Stimulated activated CD4-positive, alpha-beta T cell treated with anti-CD3 and anti-CD28 coated beads, Interleukin-1b, Interleukin-23, amount 100 ng/mL, for 1 hour (primary cell): ENCODE results near the gene GCG.
A peak's percentile ranks its signal among the peaks of the same experiment; 100 is the strongest.

Source experiments
- DNase-seq, 2 donors: peaks; one replicate each; pipeline ENCODE4 v3.0.0-alpha.2; 2020; ENCODE audit warnings: low read depth in 2 of 2

The GCG gene

DNA sequence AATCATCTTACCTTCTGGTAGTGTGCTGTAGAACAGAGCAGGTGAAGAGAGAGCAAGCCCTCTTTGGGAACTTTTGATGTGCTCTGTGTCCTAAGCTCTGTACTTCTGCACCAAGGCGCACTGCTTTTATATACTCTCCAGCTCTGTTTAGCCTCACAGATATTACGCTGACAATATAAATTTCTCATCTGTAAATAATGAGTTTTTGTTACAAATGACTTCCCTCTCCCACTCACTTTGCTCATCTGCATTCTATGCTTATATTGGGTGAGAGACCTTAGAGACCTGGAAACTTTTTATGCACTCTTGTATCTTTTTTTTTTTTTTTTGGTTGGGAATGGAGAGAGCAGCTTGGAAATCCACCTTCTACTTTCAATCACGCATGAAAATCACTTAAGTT is at the start of gene GCG:
TSS of gene GCG (minus strand) at position 101 of the 400 bp plus-strand sequence. CDS start 3,069 bp downstream, outside the sequence.
- no peak for DNase-seq

DNA sequence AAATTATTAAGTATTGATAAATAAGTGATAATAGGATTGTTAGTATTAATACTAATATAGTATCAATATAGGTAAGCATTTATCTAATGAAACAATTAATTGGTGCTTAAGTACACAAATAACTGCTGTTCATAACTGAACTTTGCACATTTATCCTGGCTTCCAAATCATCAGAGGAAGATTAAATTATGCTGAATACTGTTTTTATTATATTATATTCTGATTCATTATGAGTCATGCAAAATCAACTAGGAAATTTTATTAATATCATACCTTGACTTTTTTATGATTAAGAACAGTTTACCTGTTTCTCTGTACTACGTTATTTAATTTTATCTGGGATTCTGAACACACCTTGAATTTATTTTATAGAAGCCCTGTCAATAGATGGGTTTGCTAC is 48.6 kb upstream of the GCG start:
- DNase-seq, result no peak

DNA sequence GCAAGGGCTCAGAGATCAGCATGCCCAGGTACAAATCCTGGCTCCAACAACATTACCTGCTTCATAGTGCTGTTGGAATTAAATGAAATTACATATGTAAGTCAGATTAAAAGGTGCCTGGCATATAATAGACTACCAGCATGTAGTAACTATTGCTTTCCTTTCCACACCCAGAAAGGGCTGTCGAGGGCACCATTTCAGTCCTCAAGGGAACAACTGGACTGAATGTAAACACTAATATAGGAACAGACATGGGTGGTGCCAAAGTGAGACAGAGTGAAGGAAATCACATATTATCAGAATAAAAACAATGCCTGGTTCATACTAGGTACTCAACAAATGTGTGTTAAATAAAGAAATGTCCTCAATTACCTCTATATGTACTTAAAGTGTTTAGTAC is 47.9 kb upstream of the GCG start:
- no peak for DNase-seq

DNA sequence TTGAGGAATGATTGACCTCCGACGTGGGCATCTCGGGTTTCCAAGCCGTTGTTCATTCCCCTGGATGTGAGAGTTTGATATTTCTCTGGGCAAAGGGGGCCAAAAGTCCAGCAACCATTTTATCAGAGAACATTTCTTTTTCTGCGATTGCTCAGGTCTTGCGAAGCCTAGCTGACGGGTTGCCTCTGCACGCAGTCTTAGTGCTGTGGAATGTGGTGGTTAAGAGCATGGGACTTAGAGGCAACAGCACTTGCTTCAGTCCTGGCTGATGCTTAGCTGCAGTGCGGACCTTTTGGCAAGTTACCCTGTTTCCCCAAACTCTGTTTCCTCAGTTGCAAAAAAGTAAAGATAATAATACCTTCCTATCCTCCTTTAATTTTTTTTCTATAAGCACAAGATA is 46.2 kb upstream of the GCG start:
- no peak for DNase-seq

DNA sequence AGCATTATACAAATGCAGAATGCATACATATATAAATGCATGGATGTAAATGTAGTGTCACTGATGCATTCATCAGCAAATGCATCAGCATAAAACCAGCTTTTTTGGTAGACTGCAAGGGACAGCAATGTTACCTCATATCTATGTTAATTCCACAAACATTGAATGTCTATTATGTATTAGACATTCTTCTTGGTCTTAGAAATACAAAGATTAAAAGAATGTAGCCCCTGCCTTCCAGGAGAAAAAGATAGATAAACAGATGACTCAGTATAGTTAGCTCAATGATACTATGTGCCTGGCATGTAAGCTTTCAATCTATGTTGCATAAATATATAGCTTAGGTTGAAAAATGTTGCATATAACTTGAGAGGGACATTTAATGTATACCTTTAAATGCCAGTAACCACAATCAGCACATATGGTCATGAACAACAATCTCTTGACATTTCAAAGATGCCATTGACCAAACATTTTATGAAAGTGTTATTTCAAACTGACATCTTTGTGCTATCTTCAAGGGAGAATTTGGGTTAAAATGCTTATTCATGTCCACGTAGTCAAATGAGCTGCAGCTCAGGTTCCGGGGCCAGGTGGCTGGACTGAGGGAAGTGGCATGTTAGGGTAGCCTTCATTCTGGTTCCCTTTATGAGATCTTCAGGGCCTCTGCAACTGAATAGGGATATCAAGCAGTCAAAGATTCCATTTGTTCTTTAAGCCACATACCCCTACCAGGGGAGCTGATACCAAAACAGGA is 45.2 kb upstream of the GCG start:
- no peak for DNase-seq

DNA sequence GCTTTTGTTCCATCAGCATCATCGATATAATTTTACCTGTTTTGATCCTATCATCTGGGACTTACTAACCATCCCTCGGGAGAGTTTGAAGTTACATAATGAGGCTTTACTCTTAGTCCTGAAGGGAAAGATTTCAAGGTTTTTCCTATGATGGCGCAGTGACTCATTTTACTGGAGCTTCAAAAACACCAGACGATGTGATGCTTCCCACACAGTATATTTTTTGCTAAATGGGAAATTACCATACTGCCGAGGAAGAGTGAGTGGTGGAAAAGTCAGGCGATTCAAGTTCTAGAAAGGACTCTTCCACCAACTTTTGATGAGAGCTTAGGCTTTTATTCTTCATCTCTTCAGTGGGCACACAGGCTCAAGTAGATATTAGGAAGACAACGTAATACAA is 44.6 kb upstream of the GCG start:
- DNase-seq, result no peak

DNA sequence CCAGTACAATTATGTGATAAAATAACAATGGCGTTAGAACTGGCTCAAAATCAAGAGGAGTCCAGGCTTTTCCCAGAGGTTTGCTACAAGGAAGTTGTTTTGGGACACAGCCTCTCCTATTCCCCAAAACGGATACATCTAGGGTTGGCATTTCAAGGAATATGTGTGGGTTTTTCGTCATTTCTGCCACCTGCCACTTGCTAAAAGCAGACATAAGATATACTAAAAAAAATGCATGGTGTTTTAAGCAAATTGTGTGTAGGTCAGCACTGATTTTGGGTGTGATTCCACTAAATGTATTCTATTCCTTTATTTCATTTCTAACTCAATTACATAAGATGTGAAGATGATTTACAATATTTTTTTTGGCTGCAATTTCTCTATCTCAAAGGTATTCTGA is 36.4 kb upstream of the GCG start:
- no peak for DNase-seq

DNA sequence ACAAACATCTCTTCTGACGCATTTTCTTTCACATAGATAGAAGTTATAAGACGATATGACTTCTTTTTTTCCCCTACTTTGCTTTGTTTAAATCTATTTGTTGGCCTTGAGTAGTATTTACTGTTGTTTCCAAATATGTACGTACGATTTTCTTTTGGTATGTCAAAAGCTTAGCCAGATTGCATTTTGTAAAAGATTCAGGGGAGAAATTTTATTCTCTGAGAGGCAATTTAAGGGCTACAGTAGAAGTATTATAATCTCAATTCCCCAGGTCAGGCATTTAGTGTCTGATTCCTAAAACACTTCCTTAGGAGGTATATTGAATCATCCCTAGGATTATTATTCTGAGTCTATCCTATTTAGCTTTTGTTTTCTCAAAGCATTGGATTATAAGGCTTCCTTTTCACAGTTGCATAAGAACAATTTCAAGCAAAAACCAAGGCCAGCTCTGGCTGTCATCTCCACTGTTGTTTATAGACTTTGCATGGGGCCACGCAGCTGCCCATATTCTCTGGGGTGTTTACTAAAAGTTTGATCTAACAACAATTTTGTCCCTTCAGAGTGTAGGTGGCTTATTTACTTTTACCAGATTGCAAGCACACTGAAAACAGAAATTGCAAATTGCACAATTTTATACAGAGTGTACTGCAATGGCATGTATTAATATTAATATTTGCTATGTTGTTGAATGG is 33.6 kb upstream of the GCG start:
- DNase-seq, result no peak

DNA sequence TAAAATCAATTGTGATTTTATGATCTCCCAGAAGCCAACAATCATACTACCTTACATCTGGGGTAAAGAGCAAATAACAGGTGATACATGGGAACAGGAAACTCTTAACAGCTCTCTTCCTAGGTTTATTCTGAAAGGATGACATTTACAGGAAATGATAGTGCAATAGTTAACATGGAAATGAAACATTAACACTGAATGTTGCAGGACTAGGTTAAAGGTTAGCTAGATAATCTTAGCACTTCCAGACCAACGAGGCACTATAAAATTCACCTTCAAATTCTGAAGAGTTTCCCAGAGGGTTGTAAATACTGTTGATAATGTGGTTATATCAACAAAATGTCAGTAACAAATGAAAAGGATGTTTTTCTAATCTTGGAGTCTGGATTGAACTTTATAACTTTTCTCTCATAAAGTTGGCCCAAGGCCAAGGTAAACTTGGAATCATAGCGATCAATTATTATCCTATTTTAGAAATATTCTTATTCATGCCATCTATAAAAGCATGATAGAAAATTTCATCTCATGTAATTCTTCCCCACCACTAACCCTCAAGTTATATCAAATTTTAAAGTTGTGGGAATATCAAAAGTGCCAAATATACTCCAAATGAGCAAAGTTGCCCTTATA is 32.9 kb upstream of the GCG start:
- DNase-seq, result no peak

DNA sequence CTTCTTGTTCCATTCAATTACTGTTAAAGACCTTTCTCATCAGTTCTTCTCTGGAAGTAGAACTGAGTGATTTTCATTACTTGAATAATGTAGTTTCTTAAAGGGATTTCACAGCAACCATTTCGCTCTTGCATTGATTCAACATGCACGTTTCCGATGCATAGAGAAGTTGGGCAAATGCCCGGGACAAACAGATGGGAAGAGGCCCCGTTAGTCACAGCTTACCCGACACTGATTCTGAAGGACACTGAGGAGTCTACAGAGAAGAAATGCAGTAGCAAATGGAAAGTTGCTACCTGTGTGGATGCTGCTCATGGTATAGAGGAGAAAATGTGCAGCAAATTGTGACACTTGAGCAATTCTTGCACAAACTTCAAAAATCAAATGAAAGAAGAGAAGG is 32.3 kb upstream of the GCG start:
- DNase-seq, result no peak

DNA sequence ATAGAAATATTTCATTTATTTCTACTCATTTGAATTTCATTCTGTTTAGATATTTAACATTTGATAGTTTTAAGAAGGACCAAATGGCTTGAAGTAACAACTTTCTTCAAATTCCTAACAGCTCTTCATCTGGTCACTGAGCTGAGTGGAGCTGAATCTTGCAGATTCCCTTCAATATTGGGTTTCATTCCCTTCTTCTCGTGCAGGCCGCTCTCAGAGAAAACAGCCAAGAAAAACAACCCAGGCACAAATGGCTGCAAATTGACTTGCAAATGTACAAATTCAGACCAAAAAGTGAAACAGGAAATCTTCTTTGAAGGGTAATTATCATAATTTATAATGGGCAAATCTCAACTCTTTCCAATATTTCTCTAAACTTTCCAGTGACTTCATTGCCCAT is 30.3 kb upstream of the GCG start:
- no peak for DNase-seq

DNA sequence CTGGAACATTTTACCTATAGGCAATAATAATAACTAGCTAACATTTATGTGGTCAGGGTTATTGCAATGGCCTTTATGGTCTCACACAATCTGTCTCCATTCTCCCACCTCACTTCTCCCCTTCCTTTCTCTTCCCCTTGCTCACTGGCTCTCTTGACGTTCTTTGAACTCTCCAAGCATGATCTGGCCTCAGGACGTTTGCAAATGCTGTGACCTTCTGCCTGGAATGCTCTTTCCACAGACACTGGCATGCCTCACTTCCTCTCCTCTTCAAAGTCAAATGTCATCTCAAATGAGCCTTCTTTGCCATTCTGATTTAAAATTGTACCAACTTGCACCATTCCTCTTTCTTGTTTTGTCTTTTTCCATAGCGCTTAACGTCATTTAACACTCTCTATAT is 25.3 kb upstream of the GCG start:
- DNase-seq, result no peak

DNA sequence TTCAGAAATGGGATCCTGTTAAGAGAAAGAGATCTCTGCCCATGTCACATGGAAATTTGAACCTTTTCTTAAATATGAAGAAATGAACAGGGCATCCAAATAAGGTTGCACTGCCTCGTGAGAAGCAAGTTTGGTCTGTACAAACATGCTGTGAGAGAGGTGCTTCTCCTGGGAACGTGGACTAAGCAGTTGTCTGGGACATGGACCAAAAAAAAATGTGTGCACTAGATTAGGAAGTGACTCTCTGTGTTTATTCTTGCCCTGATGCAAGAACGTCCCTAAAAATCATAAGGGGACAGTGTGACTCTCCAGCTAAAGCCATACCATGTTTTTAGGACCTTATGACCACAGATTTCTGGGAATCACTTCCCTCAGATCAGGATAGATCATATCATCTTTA is 23.7 kb upstream of the GCG start:
- DNase-seq, result no peak

DNA sequence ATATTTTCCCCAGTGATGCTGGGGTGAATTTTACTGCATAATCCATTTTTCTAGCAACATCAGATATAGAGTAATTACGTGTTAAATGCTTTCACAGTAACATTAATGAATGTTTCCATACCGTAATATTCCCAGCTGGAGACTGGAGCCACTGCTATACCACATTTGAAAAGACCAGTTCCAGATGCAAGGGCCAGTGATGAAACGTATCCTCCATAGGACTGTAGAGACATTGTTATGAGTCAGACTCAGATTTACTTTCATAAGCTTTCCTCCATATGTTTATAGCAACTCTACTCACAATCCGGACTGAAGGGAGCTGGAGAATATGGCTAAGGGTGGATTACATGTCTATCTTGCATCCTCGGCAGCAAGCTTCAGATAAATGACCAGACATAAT is 22.7 kb upstream of the GCG start:
- no peak for DNase-seq

DNA sequence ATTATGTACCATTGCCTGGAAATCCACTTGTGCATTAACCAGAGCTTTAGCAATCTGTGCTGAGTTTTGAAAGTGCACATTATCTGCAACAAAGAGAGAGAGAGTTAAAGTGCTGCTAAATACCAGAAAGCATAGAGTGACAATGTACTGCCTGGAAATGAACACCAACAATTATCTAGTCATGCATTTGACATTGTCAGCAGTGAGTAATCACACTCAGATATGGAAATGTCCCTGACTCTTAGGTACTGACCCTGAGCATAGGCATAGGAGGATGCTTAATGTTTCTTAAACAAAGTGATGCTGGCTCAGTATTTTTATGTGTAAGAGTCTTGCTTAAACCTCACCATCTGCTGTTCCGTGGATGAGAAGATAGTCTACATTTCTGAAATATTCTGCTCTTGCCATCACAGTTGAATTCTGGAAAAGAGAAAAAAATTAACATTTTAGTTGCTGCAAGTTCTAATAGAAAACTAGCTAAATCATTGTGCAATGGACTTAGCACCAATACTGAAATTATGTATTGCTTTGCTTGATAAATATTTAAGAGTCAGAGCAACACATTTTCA is 20.8 kb upstream of the GCG start:
- no peak for DNase-seq

DNA sequence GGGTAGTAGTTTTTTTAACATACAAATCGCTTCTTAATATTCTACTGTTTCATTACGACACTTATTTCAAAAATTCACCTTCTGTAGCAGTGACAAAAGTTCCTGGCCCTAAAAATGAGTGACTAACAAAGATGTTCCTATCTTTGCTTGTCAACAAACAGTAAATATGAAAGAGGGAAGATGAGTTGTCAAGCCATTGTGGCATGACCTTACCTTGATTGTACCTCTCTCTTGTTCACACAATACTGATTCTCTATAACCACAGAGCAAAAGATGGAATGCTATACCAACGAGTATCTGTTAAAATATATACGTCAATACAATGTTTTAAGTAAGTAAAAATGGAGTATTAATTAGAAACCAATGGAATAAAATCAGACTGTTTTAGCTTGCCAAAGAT is 14.7 kb upstream of the GCG start:
- no peak for DNase-seq

DNA sequence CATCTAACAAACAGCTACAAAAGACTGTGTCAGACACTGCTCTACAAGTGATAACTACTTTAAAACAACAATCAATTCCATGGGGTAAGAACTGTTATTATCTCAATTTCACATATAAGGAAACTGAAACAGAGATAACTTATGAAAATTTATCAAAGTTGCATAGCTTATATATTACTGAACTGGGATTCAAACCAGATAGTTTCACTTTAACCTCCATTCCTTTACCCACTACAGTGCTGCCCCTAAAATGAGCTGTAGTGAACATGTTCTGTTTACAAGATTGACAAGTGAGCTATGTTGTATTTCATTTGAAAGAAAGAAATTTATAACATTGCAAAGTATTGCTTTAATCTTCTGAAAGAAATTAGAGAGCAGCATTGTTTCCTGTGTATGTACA is 14.1 kb upstream of the GCG start:
- no peak for DNase-seq

DNA sequence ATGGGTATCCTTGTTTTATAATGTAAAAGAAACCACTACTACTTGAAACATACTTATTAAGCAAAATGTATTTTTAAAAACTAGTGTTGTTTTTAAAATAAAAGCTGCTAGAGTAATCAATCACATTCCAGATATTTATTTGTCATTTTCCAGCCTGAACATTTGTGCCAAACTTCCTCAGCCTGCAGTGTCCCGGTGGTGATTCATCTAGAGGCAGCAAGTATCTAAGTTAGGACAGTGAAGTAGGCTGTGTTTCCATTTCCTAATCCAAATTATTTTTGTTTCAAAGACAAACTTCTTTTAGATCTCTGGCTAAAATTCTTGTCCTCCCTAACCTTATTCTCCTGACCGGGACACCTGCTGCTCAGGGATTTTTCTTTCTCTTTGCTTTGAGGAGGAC is 12.8 kb upstream of the GCG start:
- no peak for DNase-seq

DNA sequence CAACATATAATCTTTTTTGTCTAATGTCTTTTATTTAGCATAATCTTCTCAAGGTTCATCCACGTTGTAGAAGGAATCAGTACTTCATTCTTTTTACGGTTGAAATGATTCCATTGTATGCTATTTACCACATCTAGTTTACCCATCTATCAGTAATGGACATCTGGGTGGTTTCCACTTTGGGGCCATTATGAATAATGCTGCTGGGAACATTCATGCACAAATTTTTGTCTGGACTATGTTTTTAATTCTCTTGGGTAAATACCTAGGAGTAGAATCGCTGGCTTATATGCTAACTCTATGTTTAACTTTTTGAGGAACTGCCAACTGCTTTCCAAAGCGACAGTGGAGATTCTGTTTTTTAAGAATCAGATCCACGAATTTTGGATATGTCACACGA is 7.4 kb upstream of the GCG start:
- DNase-seq, result no peak

DNA sequence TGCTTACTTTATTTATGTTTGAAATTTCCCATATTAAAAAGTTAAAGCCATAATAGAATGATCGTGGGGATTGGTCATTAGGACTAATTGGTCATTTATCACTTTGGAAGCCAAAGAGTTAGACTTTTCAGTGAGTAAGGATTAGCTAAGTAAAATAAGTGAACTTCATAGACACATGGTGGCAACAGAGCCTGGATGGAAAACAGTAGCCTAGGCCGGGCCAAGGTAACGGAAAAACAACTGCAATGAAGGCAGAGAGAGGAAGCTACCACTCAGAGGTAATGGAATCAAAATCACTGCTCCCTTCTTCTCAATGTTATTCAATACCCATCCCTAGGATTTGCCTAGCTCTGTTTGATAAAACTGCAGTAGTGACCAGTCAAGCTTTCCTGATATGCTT is 4.1 kb upstream of the GCG start:
- no peak for DNase-seq

DNA sequence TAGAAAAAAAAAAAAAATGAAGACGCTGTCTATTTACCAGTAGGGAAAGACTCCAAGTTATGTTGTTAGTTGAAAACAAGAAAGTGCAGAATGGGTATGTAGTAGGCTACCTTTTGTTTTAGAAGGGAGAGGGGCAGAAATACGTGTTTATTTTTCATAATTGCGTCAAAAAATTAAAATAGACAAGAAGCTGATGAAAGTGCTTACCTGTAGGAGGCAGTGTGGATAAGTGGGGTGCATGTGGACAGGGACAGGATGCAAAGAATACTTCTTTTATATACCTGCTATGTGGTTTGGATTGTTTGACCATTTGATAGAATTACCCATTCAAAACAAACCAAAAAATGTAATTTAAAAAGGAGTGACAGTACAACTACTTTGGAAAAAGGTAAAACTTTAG is 3.0 kb upstream of the GCG start:
- no peak for DNase-seq

DNA sequence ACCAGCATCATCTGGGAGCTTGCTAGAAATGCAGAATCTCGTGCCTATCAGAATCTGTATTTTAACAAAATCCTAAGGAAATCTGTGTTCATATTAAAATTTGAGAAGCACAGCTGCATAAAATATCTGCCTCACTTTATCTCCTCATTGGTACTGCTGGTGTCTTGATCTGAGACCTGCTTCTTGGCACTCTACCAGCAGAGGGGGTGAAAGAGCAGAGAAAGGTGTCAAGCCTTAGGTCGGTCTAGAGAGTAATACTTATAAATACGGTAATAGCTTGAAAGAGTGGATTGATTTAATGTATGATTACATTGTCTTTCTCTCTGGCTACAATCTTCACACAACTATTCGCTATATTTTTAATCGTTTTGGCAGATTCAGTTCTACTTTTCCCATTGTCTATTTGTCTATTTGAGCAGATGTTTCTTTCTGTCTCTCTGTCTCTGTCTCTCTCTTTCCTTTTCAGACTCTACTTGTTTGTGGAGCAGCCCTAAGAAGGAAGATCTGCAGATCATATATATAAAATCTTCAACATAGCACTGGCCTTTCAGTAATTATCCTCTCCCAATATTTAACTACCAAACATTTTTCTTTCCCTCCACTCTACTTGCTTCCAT is 1.7 kb upstream of the GCG start:
- DNase-seq, result peak; percentile 3 to 35
